ENCODE results near the gene KLC4.
"Not testable (repeated sequence)": the region's sequence is repeated elsewhere in the genome, so short reads cannot be mapped to it uniquely, and the experiment has no call there.

KLC4 gene

GRCh38 chr6:43037197-43037596, 22.2 kb upstream of the KLC4 start:
- no peak for DNase-seq

GRCh38 chr6:43037706-43038105, 21.7 kb upstream of the KLC4 start:
- DNase-seq = no peak

- no peak for DNase-seq
These were observed 20.7 kb upstream of the KLC4 start for GRCh38 chr6:43038727-43039126.

- DNase-seq = no peak
These were observed 18.7 kb upstream of the KLC4 start for GRCh38 chr6:43040542-43041257.

GRCh38 chr6:43041475-43041874, 18.0 kb upstream of the KLC4 start:
- not testable (repeated sequence) for DNase-seq

- DNase-seq = no peak
These were observed 16.1 kb upstream of the KLC4 start for GRCh38 chr6:43043310-43043709.

- DNase-seq = no peak
These were observed 14.0 kb upstream of the KLC4 start for GRCh38 chr6:43045371-43045930.

- DNase-seq = no peak
These were observed 11.4 kb upstream of the KLC4 start for GRCh38 chr6:43047998-43048397.

- no peak for DNase-seq
These were observed 8.4 kb upstream of the KLC4 start for GRCh38 chr6:43050981-43051380.

- no peak for DNase-seq
These were observed 7.1 kb upstream of the KLC4 start for GRCh38 chr6:43052225-43052841.

- DNase-seq = peak; percentile 68
These were observed 6.4 kb upstream of the KLC4 start for GRCh38 chr6:43052842-43053544.

- DNase-seq = peak; percentile 98
These were observed 5.8 kb upstream of the KLC4 start, which contains the start of gene CUL7 for GRCh38 chr6:43053545-43054205. TSS of gene CUL7 (minus strand) at chr6:43053851. CDS start at chr6:43052788, 1,063 bp downstream.

GRCh38 chr6:43054206-43054943, 5.1 kb upstream of the KLC4 start:
- DNase-seq = no peak

GRCh38 chr6:43055966-43056365, 3.5 kb upstream of the KLC4 start:
- DNase-seq = no peak

- peak; percentile 35 for DNase-seq
These were observed 900 bp upstream of the KLC4 start for GRCh38 chr6:43058531-43058930.

GRCh38 chr6:43060034-43060754, 763 bp downstream of the KLC4 start:
- no peak for DNase-seq

- DNase-seq = no peak
These were observed 1.6 kb downstream of the KLC4 start for GRCh38 chr6:43060755-43061633.

- DNase-seq = no peak
These were observed 2.4 kb downstream of the KLC4 start for GRCh38 chr6:43061861-43062260.

- DNase-seq = no peak
These were observed 3.4 kb downstream of the KLC4 start for GRCh38 chr6:43062818-43063217.

GRCh38 chr6:43070028-43070632, 10.7 kb downstream of the KLC4 start:
- peak; percentile 73 for DNase-seq
